H9 (cell line): ENCODE data around the gene C1QTNF9. TPM values are rescaled to one million over a fixed set of nuclear protein-coding genes. Genes with fewer than 3 reads are reported as not detected.
"Not testable (repeated sequence)": the region's sequence is repeated elsewhere in the genome, so short reads cannot be mapped to it uniquely, and the experiment has no call there.

Experiments used
- DNase-seq: peaks from one replicate; pipeline ENCODE4 v3.0.0-alpha.2; 2017
- H2AFZ ChIP-seq: one replicate; pipeline ENCODE4 v1.6.1; 2013; ENCODE audit warnings: mild to moderate bottlenecking, low read length, control low read depth, moderate library complexity
- H2AK5ac ChIP-seq: 2 replicates; pipeline ENCODE4 v1.6.1; 2013; ENCODE audit warnings: low read length, control low read depth, mixed read lengths; ENCODE audit not compliant: insufficient read length
- H2BK120ac ChIP-seq: one replicate; pipeline ENCODE4 v1.6.1; 2013; ENCODE audit warnings: low read depth, mild to moderate bottlenecking, low read length, control low read depth, inconsistent platforms; ENCODE audit not compliant: poor library complexity, severe bottlenecking
- H2BK12ac ChIP-seq: 2 replicates; pipeline ENCODE4 v1.6.1; 2013; ENCODE audit warnings: low read length, control low read depth, mixed read lengths, low read depth; ENCODE audit not compliant: insufficient read length
- H2BK15ac ChIP-seq: 2 replicates; pipeline ENCODE4 v1.6.1; 2013; ENCODE audit warnings: low read depth, low read length, control low read depth
- H2BK20ac ChIP-seq: one replicate; pipeline ENCODE4 v1.6.1; 2013; ENCODE audit warnings: low read depth, mild to moderate bottlenecking, low read length, control low read depth, inconsistent platforms; ENCODE audit not compliant: poor library complexity, severe bottlenecking
- H2BK5ac ChIP-seq: 2 replicates; pipeline ENCODE4 v1.6.1; 2013; ENCODE audit warnings: low read length, control low read depth, mixed read lengths; ENCODE audit not compliant: insufficient read length
- H3K14ac ChIP-seq: 2 replicates; pipeline ENCODE4 v1.6.1; 2013; ENCODE audit warnings: low read length, control low read depth; ENCODE audit not compliant: insufficient read depth
- H3K18ac ChIP-seq: 2 replicates; pipeline ENCODE4 v1.6.1; 2013; ENCODE audit warnings: low read depth, mild to moderate bottlenecking, mixed read lengths, low read length, control low read depth; ENCODE audit not compliant: insufficient read length
- H3K23ac ChIP-seq: 2 replicates; pipeline ENCODE4 v1.6.1; 2013; ENCODE audit warnings: low read length, control low read depth, mixed read lengths, low read depth; ENCODE audit not compliant: insufficient read length
- H3K23me2 ChIP-seq: 2 replicates; pipeline ENCODE4 v1.6.1; 2013; ENCODE audit warnings: low read depth, mild to moderate bottlenecking, mixed read lengths, low read length, control low read depth; ENCODE audit not compliant: insufficient read length, poor library complexity, severe bottlenecking
- H3K27ac ChIP-seq: 2 replicates; pipeline ENCODE4 v1.5.1; 2013; ENCODE audit warnings: low read length, control low read depth, mixed read lengths, low read depth; ENCODE audit not compliant: insufficient read length
- H3K27me3 ChIP-seq: 2 replicates; pipeline ENCODE4 v1.6.1; 2013; ENCODE audit warnings: low read length, control low read depth, inconsistent platforms; ENCODE audit not compliant: insufficient read depth
- H3K4ac ChIP-seq: 2 replicates; pipeline ENCODE4 v1.6.1; 2013; ENCODE audit warnings: low read depth, mild to moderate bottlenecking, control low read depth, inconsistent platforms, low read length, moderate library complexity
- H3K4me1 ChIP-seq: 2 replicates; pipeline ENCODE4 v1.6.1; 2013; ENCODE audit warnings: low read length, control low read depth, inconsistent platforms; ENCODE audit not compliant: insufficient read depth
- H3K4me2 ChIP-seq: 2 replicates; pipeline ENCODE4 v1.6.1; 2013; ENCODE audit warnings: low read length, control low read depth, mixed read lengths; ENCODE audit not compliant: insufficient read length, insufficient read depth
- H3K56ac ChIP-seq: 2 replicates; pipeline ENCODE4 v1.6.1; 2013; ENCODE audit warnings: low read depth, mild to moderate bottlenecking, mixed read lengths, low read length, control low read depth; ENCODE audit not compliant: insufficient read length
- H3K79me1 ChIP-seq: 2 replicates; pipeline ENCODE4 v1.6.1; 2013; ENCODE audit warnings: low read depth, mild to moderate bottlenecking, moderate library complexity, low read length, control low read depth, inconsistent platforms; ENCODE audit not compliant: insufficient read depth, poor library complexity, severe bottlenecking
- H3K79me2 ChIP-seq: 2 replicates; pipeline ENCODE4 v1.6.1; 2013; ENCODE audit warnings: low read length, control low read depth, inconsistent platforms; ENCODE audit not compliant: insufficient read depth
- H3K9ac ChIP-seq: 2 replicates; pipeline ENCODE4 v1.6.1; 2013; ENCODE audit warnings: low read length, control low read depth, mixed read lengths; ENCODE audit not compliant: insufficient read length; ENCODE audit errors: extremely low read depth
- H3K9me3 ChIP-seq: one replicate; pipeline ENCODE4 v1.6.1; 2013; ENCODE audit warnings: low read depth, low read length, inconsistent platforms; ENCODE audit not compliant: control insufficient read depth
- H3T11ph ChIP-seq: one replicate; pipeline ENCODE4 v1.6.1; 2013; ENCODE audit warnings: mild to moderate bottlenecking, low read length, control low read depth, inconsistent platforms
- H4K20me1 ChIP-seq: one replicate; pipeline ENCODE4 v1.6.1; 2013; ENCODE audit not compliant: control insufficient read depth, insufficient read length, insufficient read depth
- H4K5ac ChIP-seq: 2 replicates; pipeline ENCODE4 v1.6.1; 2013; ENCODE audit warnings: low read depth, mild to moderate bottlenecking, mixed read lengths, low read length, control low read depth; ENCODE audit not compliant: insufficient read length
- H4K8ac ChIP-seq: replicated peaks from 2 replicates; pipeline ENCODE4 v1.6.1; 2013; ENCODE audit warnings: low read length, control low read depth, mixed read lengths, low read depth; ENCODE audit not compliant: insufficient read length
- H4K91ac ChIP-seq: 2 replicates; pipeline ENCODE4 v1.6.1; 2013; ENCODE audit warnings: low read depth, mild to moderate bottlenecking, moderate library complexity, mixed read lengths, low read length, control low read depth; ENCODE audit not compliant: insufficient read length
- H3K27ac Mint-ChIP-seq, 3 experiments: 2 replicates in 2 of 3; 3 replicates in 1 of 3; pipeline ENCODE4 v1.8.0; 2020 to 2021; ENCODE audit warnings: mixed read lengths in 3 of 3, mild to moderate bottlenecking in 1 of 3, moderate library complexity in 1 of 3
- H3K27me3 Mint-ChIP-seq: 2 replicates; pipeline ENCODE4 v1.8.0; 2021; ENCODE audit warnings: low read depth, mild to moderate bottlenecking, moderate library complexity, mixed read lengths
- H3K36me3 Mint-ChIP-seq, 3 experiments: 2 replicates in 2 of 3; 3 replicates in 1 of 3; pipeline ENCODE4 v1.8.0; 2020 to 2021; ENCODE audit warnings: low read depth in 3 of 3, mixed read lengths in 3 of 3; ENCODE audit not compliant: insufficient read depth in 1 of 3
- H3K4me1 Mint-ChIP-seq, 2 experiments: 2 replicates each; pipeline ENCODE4 v1.8.0; 2020; ENCODE audit warnings: mixed read lengths in 2 of 2
- H3K4me3 Mint-ChIP-seq, 2 experiments: 2 replicates in 1 of 2; 3 replicates in 1 of 2; pipeline ENCODE4 v1.8.0; 2020 to 2021; ENCODE audit warnings: mild to moderate bottlenecking in 2 of 2, mixed read lengths in 2 of 2, moderate library complexity in 1 of 2
- H3K9me3 Mint-ChIP-seq, 2 experiments: 2 replicates in 1 of 2; 3 replicates in 1 of 2; pipeline ENCODE4 v1.8.0; 2020; ENCODE audit warnings: mild to moderate bottlenecking in 2 of 2, mixed read lengths in 2 of 2, moderate library complexity in 1 of 2
- WGBS: extraction: QIAGEN DNeasy Blood & Tissue Kit; methylation state at CpG from one replicate; pipeline ENCODE4 v1.1.7; 2013; ENCODE audit warnings: missing lambda C conversion rate, low lambda C conversion rate, mixed read lengths; ENCODE audit not compliant: insufficient read length; ENCODE audit errors: extremely low coverage; 5-methylcytosine and 5-hydroxymethylcytosine counted together
- total RNA-seq: library from RNA; stranded (reverse); gene quantifications from 2 replicates; pipeline ENCODE4 v1.2.1, GENCODE V29; 2021
- TF ChIP-seq, protein P1 (sequence below): fragments of 200-600 bp; sonication (generic); conservative IDR thresholded peaks from 3 replicates; pipeline ENCODE4 v1.8.0; 2021; ENCODE audit warnings: antibody characterized with exemption, mild to moderate bottlenecking

Gene C1QTNF9
- total RNA-seq, 1 experiment from 2014 or later = not detected

DNA sequence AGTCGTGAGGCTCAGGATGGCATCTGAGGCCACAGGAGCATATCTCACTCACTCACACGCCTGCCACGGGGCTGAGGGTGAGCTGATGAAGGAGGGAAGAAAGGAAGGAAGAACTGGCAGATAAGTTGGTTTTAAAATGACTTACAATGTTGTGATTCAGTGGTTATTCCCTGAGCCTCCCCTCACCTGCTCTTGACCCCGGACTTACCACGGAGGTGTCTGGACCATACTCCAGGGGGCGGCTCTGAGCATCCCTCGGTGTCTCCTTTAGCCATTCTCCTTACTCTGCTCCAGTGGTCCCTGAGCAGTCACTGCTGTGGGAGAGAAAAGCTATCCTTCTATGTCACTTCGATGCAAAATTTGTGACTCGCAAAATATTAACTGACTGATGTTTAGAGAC, 61.9 kb downstream of the C1QTNF9 start:
- not testable (repeated sequence) for H3K23ac ChIP-seq

More for the DNA sequence above, 61.9 kb downstream of the C1QTNF9 start:
- not testable (repeated sequence) for H2BK12ac ChIP-seq, H2BK20ac ChIP-seq, H3K4me2 ChIP-seq, H3K4me1 ChIP-seq, H2BK15ac ChIP-seq, H2BK120ac ChIP-seq, H2BK5ac ChIP-seq, H3K56ac ChIP-seq, H3K79me2 ChIP-seq, H3K14ac ChIP-seq, H3K27me3 ChIP-seq, H4K5ac ChIP-seq, H3K23me2 ChIP-seq, H3K9ac ChIP-seq, DNase-seq, H2AFZ ChIP-seq, H3K4me3 Mint-ChIP-seq, H3K27me3 Mint-ChIP-seq, H4K8ac ChIP-seq, H3K4me1 Mint-ChIP-seq, H3K18ac ChIP-seq, H2AK5ac ChIP-seq, H3K79me1 ChIP-seq, H3K27ac ChIP-seq, H4K20me1 ChIP-seq, H3K4ac ChIP-seq, H4K91ac ChIP-seq, H3K9me3 ChIP-seq, H3T11ph ChIP-seq, H3K27ac Mint-ChIP-seq
- Mint-ChIP-seq H3K36me3 (peaks cover 4 to 14% (median 5%) of the 10 kb centered on the region in 3 experiments; a peak in 5 of 7 replicates), H3K9me3 (peaks cover 18 to 21% of the 10 kb centered on the region in 2 experiments)
- TF ChIP-seq, protein P1, sequence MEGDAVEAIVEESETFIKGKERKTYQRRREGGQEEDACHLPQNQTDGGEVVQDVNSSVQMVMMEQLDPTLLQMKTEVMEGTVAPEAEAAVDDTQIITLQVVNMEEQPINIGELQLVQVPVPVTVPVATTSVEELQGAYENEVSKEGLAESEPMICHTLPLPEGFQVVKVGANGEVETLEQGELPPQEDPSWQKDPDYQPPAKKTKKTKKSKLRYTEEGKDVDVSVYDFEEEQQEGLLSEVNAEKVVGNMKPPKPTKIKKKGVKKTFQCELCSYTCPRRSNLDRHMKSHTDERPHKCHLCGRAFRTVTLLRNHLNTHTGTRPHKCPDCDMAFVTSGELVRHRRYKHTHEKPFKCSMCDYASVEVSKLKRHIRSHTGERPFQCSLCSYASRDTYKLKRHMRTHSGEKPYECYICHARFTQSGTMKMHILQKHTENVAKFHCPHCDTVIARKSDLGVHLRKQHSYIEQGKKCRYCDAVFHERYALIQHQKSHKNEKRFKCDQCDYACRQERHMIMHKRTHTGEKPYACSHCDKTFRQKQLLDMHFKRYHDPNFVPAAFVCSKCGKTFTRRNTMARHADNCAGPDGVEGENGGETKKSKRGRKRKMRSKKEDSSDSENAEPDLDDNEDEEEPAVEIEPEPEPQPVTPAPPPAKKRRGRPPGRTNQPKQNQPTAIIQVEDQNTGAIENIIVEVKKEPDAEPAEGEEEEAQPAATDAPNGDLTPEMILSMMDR = peak; percentile 36; the same call in 1 of the 3 replicates
- no CpG with 5 or more reads among the region's 9 CpGs for WGBS

Other genes with a start within 250 kb of the C1QTNF9 start
- 12.6 and 14.1 TPM in 2 replicates for gene SPATA13, start 148.9 kb upstream of the C1QTNF9 start, total RNA-seq
- 25.9 and 26.2 TPM in 2 replicates for gene PARP4, start 203.2 kb downstream of the C1QTNF9 start, total RNA-seq